ENCODE data around the gene DPH7.
A peak's percentile ranks its signal among the peaks of the same experiment; 100 is the strongest.
"Not testable (repeated sequence)": the region's sequence is repeated elsewhere in the genome, so short reads cannot be mapped to it uniquely, and the experiment has no call there.

Gene DPH7

GRCh38 chr9:137555179-137555578 lies 23.5 kb downstream of the DPH7 start:
- Histone ChIP-seq H3K27me3 (ENCODE audit: control insufficient read depth, insufficient read depth, low read length) (no peaks in the 10 kb centered on the region), H3K4me1 (ENCODE audit: control insufficient read depth, insufficient read depth, low read length) (peaks cover 1% of the 10 kb centered on the region; the same call in 1 of the 2 replicates), H3K9ac (ENCODE audit: low read length) (no peak overlapping the region), H3K36me3 (ENCODE audit: control insufficient read depth, insufficient read depth, low read length) (peaks cover 46% of the 10 kb centered on the region), H3K9me3 (ENCODE audit: control insufficient read depth, insufficient read depth, low read depth, low read length) (no peaks in the 10 kb centered on the region), H3K27ac (ENCODE audit: low read depth, low read length) (no peak overlapping the region), H3K4me3 (ENCODE audit: low read depth, low read length) (no peak overlapping the region)

GRCh38 chr9:137554349-137554748 lies 24.4 kb downstream of the DPH7 start:
- H3K27ac ChIP-seq (ENCODE audit: low read depth, low read length): no peak overlapping the region
- H3K4me1 ChIP-seq (ENCODE audit: control insufficient read depth, insufficient read depth, low read length): peaks cover 5% of the 10 kb centered on the region; the same call in 1 of the 2 replicates
- H3K27me3 ChIP-seq (ENCODE audit: control insufficient read depth, insufficient read depth, low read length): no peaks in the 10 kb centered on the region
- H3K36me3 ChIP-seq (ENCODE audit: control insufficient read depth, insufficient read depth, low read length): peaks cover 41% of the 10 kb centered on the region
- H3K4me3 ChIP-seq (ENCODE audit: low read depth, low read length): no peak overlapping the region
- H3K9ac ChIP-seq (ENCODE audit: low read length): no peak overlapping the region
- H3K9me3 ChIP-seq (ENCODE audit: control insufficient read depth, insufficient read depth, low read depth, low read length): no peaks in the 10 kb centered on the region

- H3K4me3 ChIP-seq (ENCODE audit: low read depth, low read length); H3K4me1 ChIP-seq (ENCODE audit: control insufficient read depth, insufficient read depth, low read length); H3K27me3 ChIP-seq (ENCODE audit: control insufficient read depth, insufficient read depth, low read length); H3K27ac ChIP-seq (ENCODE audit: low read depth, low read length); H3K9me3 ChIP-seq (ENCODE audit: control insufficient read depth, insufficient read depth, low read depth, low read length); H3K9ac ChIP-seq (ENCODE audit: low read length): not testable (repeated sequence)
- peaks cover 41% of the 10 kb centered on the region for H3K36me3 ChIP-seq (ENCODE audit: control insufficient read depth, insufficient read depth, low read length)
These were observed 25.1 kb downstream of the DPH7 start for GRCh38 chr9:137553654-137554053.

GRCh38 chr9:137552022-137552768 lies 26.5 kb downstream of the DPH7 start:
- Histone ChIP-seq H3K9ac (ENCODE audit: low read length) (peak overlapping the region; percentile 92), H3K36me3 (ENCODE audit: control insufficient read depth, insufficient read depth, low read length) (peaks cover 29% of the 10 kb centered on the region), H3K4me1 (ENCODE audit: control insufficient read depth, insufficient read depth, low read length) (peaks cover 5% of the 10 kb centered on the region; the same call in 1 of the 2 replicates), H3K27me3 (ENCODE audit: control insufficient read depth, insufficient read depth, low read length) (no peaks in the 10 kb centered on the region), H3K4me3 (ENCODE audit: low read depth, low read length) (peak overlapping the region; percentile 100), H3K9me3 (ENCODE audit: control insufficient read depth, insufficient read depth, low read depth, low read length) (no peaks in the 10 kb centered on the region), H3K27ac (ENCODE audit: low read depth, low read length) (peak overlapping the region; percentile 72; the same call in 1 of the 2 replicates)

- H3K27ac ChIP-seq (ENCODE audit: low read depth, low read length): peak within 1 kb of the TSS; percentile 72; the same call in 1 of the 2 replicates
- peaks cover 5% of the 10 kb centered on the region; the same call in 1 of the 2 replicates for H3K4me1 ChIP-seq (ENCODE audit: control insufficient read depth, insufficient read depth, low read length)
- peaks cover 5% of the 10 kb centered on the region; the same call in 1 of the 2 replicates for H3K9me3 ChIP-seq (ENCODE audit: control insufficient read depth, insufficient read depth, low read depth, low read length)
- peak within 1 kb of the TSS; percentile 92 for H3K9ac ChIP-seq (ENCODE audit: low read length)
- H3K36me3 ChIP-seq (ENCODE audit: control insufficient read depth, insufficient read depth, low read length): peaks cover 24% of the 10 kb centered on the region
- no peaks in the 10 kb centered on the region for H3K27me3 ChIP-seq (ENCODE audit: control insufficient read depth, insufficient read depth, low read length)
- H3K4me3 ChIP-seq (ENCODE audit: low read depth, low read length): peak within 1 kb of the TSS; percentile 100
These were observed 27.3 kb downstream of the DPH7 start, which contains the start of gene MRPL41 for GRCh38 chr9:137551264-137552021. Gene MRPL41, plus strand, starts transcription at chr9:137551879. Its CDS starts 203 bp downstream, at chr9:137552082.

GRCh38 chr9:137550958-137551263 lies 27.8 kb downstream of the DPH7 start:
- H3K36me3 ChIP-seq (ENCODE audit: control insufficient read depth, insufficient read depth, low read length): peaks cover 19% of the 10 kb centered on the region
- H3K27ac ChIP-seq (ENCODE audit: low read depth, low read length): peak overlapping the region; percentile 50; the same call in 1 of the 2 replicates
- H3K9ac ChIP-seq (ENCODE audit: low read length); H3K27me3 ChIP-seq (ENCODE audit: control insufficient read depth, insufficient read depth, low read length); H3K4me1 ChIP-seq (ENCODE audit: control insufficient read depth, insufficient read depth, low read length); H3K9me3 ChIP-seq (ENCODE audit: control insufficient read depth, insufficient read depth, low read depth, low read length): not testable (repeated sequence)
- peak overlapping the region; percentile 64 for H3K4me3 ChIP-seq (ENCODE audit: low read depth, low read length)

- Histone ChIP-seq H3K27me3 (ENCODE audit: control insufficient read depth, insufficient read depth, low read length) (no peaks in the 10 kb centered on the region), H3K27ac (ENCODE audit: low read depth, low read length) (peak within 1 kb of the TSS; percentile 50; the same call in 1 of the 2 replicates), H3K4me3 (ENCODE audit: low read depth, low read length) (peak within 1 kb of the TSS; percentile 64), H3K36me3 (ENCODE audit: control insufficient read depth, insufficient read depth, low read length) (peaks cover 12% of the 10 kb centered on the region), H3K9ac (ENCODE audit: low read length) (no peak within 1 kb of the TSS), H3K4me1 (ENCODE audit: control insufficient read depth, insufficient read depth, low read length) (peaks cover 5% of the 10 kb centered on the region; the same call in 1 of the 2 replicates), H3K9me3 (ENCODE audit: control insufficient read depth, insufficient read depth, low read depth, low read length) (peaks cover 10% of the 10 kb centered on the region)
These were observed 28.5 kb downstream of the DPH7 start, which contains the start of gene PNPLA7 for GRCh38 chr9:137550231-137550621. Gene PNPLA7, minus strand, starts transcription at chr9:137550402. Its CDS starts 205 bp downstream, at chr9:137550197.

GRCh38 chr9:137547687-137548543 lies 30.8 kb downstream of the DPH7 start:
- Histone ChIP-seq H3K9ac (ENCODE audit: low read length) (no peak overlapping the region), H3K4me1 (ENCODE audit: control insufficient read depth, insufficient read depth, low read length) (peaks cover 5% of the 10 kb centered on the region; the same call in 1 of the 2 replicates), H3K36me3 (ENCODE audit: control insufficient read depth, insufficient read depth, low read length) (no peaks in the 10 kb centered on the region), H3K9me3 (ENCODE audit: control insufficient read depth, insufficient read depth, low read depth, low read length) (peaks cover 10% of the 10 kb centered on the region), H3K27me3 (ENCODE audit: control insufficient read depth, insufficient read depth, low read length) (no peaks in the 10 kb centered on the region), H3K4me3 (ENCODE audit: low read depth, low read length) (no peak overlapping the region), H3K27ac (ENCODE audit: low read depth, low read length) (no peak overlapping the region)

GRCh38 chr9:137545123-137545522 lies 33.6 kb downstream of the DPH7 start:
- Histone ChIP-seq H3K27me3 (ENCODE audit: control insufficient read depth, insufficient read depth, low read length) (no peaks in the 10 kb centered on the region), H3K4me1 (ENCODE audit: control insufficient read depth, insufficient read depth, low read length) (peaks cover 3% of the 10 kb centered on the region; the same call in 1 of the 2 replicates), H3K9me3 (ENCODE audit: control insufficient read depth, insufficient read depth, low read depth, low read length) (peaks cover 10% of the 10 kb centered on the region), H3K9ac (ENCODE audit: low read length) (no peak overlapping the region), H3K36me3 (ENCODE audit: control insufficient read depth, insufficient read depth, low read length) (no peaks in the 10 kb centered on the region), H3K4me3 (ENCODE audit: low read depth, low read length) (no peak overlapping the region), H3K27ac (ENCODE audit: low read depth, low read length) (no peak overlapping the region)

GRCh38 chr9:137544176-137544760 lies 34.5 kb downstream of the DPH7 start:
- H3K9ac ChIP-seq (ENCODE audit: low read length): no peak overlapping the region
- no peak overlapping the region for H3K27ac ChIP-seq (ENCODE audit: low read depth, low read length)
- no peak overlapping the region for H3K4me3 ChIP-seq (ENCODE audit: low read depth, low read length)
- H3K36me3 ChIP-seq (ENCODE audit: control insufficient read depth, insufficient read depth, low read length): no peaks in the 10 kb centered on the region
- no peaks in the 10 kb centered on the region for H3K4me1 ChIP-seq (ENCODE audit: control insufficient read depth, insufficient read depth, low read length)
- peaks cover 10% of the 10 kb centered on the region for H3K9me3 ChIP-seq (ENCODE audit: control insufficient read depth, insufficient read depth, low read depth, low read length)
- H3K27me3 ChIP-seq (ENCODE audit: control insufficient read depth, insufficient read depth, low read length): no peaks in the 10 kb centered on the region

Measured in HUES6 (cell line).